HepG2 (cell line): Measurements from ENCODE around the gene CTDSP2. TPM values are rescaled to one million over a fixed set of nuclear protein-coding genes. Genes with fewer than 3 reads are reported as not detected.
A peak's percentile ranks its signal among the peaks of the same experiment; 100 is the strongest.

ENCODE experiments used
- CENPT ChIP-seq: sonication (generic); formaldehyde crosslinking; IDR thresholded peaks from 2 replicates; pipeline ENCODE4 v1.8.0; 2022; ENCODE audit warnings: low read depth, mild to moderate bottlenecking, moderate library complexity, missing genetic modification reagents
- JUNB ChIP-seq: sonication (generic); formaldehyde crosslinking; IDR thresholded peaks from 2 replicates; pipeline ENCODE4 v1.8.0; 2022; ENCODE audit warnings: missing genetic modification reagents, mild to moderate bottlenecking, borderline replicate concordance
- ZNF337 ChIP-seq: sonication (generic); formaldehyde crosslinking; IDR thresholded peaks from 2 replicates; pipeline ENCODE4 v1.5.1; 2020; ENCODE audit warnings: missing genetic modification reagents, low read depth, mild to moderate bottlenecking, borderline replicate concordance
- ZNF674 ChIP-seq: sonication (generic); formaldehyde crosslinking; IDR thresholded peaks from 2 replicates; pipeline ENCODE4 v1.5.0; 2020; ENCODE audit warnings: low read depth, mild to moderate bottlenecking, missing genetic modification reagents
- ZNF678 ChIP-seq: sonication (generic); formaldehyde crosslinking; IDR thresholded peaks from 2 replicates; pipeline ENCODE4 v1.4.0; 2020; ENCODE audit warnings: mild to moderate bottlenecking, missing genetic modification reagents
- ZNF720 ChIP-seq: sonication (generic); formaldehyde crosslinking; IDR thresholded peaks from 2 replicates; pipeline ENCODE4 v1.4.0; 2020; ENCODE audit warnings: missing genetic modification reagents
- polyA plus RNA-seq, 8 experiments: library from polyadenylated mRNA; depleted of rRNA in 3 of 8; stranded (reverse) in 7 of 8; unstranded in 1 of 8; fragments of >200 nt; fragmentation: Illumina TruSeq in 4 of 8; extraction: Trizol in 4 of 8; gene quantifications; 2 replicates each; pipeline versions ENCODE4 v1.2.1 to v1.2.3, GENCODE V29; 2011 to 2016; ENCODE audit warnings: low read depth in 4 of 8, missing spikeins in 1 of 8, mixed read lengths in 1 of 8; ENCODE audit not compliant: insufficient read depth in 1 of 8
- total RNA-seq, 5 experiments: library from RNA; depleted of rRNA; stranded (reverse); fragments of >200 nt; fragmentation: Illumina TruSeq; extraction: Trizol; gene quantifications; 2 replicates each; pipeline ENCODE4 v1.2.3, GENCODE V29; 2016; ENCODE audit warnings: low read depth in 1 of 5
- TF ChIP-seq, protein P1 (sequence below): sonication (generic); formaldehyde crosslinking; IDR thresholded peaks from 2 replicates; pipeline ENCODE4 v1.4.0; 2020; ENCODE audit warnings: missing genetic modification reagents, borderline replicate concordance
- TF ChIP-seq, protein P2 (sequence below): sonication (generic); formaldehyde crosslinking; IDR thresholded peaks from 2 replicates; pipeline ENCODE4 v1.8.1; 2023; ENCODE audit warnings: mild to moderate bottlenecking, missing genetic modification reagents
- TF ChIP-seq, protein P3 (sequence below): sonication (generic); formaldehyde crosslinking; IDR thresholded peaks from 2 replicates; pipeline ENCODE4 v1.4.0; 2020; ENCODE audit warnings: missing genetic modification reagents
- TF ChIP-seq, protein P4 (sequence below): sonication (generic); formaldehyde crosslinking; IDR thresholded peaks from 2 replicates; pipeline ENCODE4 v1.4.0; 2020; ENCODE audit warnings: missing genetic modification reagents
- TF ChIP-seq, protein P5 (sequence below): sonication (generic); formaldehyde crosslinking; conservative IDR thresholded peaks from 2 replicates; pipeline ENCODE4 v1.4.0; 2020; ENCODE audit warnings: missing genetic modification reagents

Gene CTDSP2
- total and polyA plus RNA-seq, 2 of the 13 experiments (the other 11 are each of a cell fraction or from before 2014, with no cell fraction given), result 38.1 to 82.5 TPM

DNA sequence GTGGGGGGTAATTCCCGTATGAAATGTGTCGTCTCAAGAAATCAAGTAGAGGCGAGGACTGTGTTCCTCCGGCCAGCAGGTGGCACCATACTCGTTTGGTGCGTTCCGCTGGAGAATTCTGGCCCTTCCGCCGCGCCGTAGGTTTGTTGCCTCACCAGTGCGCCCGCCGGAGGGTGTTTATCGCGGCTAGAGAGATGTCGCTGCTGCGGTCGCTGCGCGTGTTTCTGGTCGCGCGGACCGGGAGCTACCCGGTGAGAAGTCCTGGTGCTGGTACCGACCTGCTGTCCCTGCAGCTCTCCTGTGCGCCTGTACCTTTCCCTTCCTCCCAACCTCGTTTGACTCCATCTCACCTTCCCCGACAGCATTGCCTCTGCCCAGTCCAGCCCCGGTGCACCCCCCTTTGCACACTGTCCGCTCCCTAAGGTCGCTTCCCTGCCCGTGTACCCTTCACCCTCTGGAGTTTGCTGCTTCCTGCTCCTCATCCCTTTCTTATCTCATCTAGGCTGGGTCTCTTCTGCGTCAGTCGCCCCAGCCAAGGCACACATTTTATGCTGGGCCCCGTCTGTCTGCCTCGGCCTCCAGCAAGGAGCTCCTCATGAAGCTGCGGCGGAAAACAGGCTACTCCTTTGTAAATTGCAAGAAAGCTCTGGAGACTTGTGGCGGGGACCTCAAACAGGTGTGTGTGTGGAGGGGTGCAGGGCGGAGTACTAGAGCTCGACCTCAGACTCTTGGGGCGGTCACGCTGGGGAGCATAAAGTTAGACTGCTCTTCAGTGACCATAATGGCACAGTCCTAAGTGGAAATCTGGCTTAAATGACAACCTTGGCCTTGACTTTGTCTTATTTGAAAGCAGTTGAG is 63.7 kb downstream of the CTDSP2 start, which contains the start of gene TSFM (continued):
- TF ChIP-seq, protein P1, sequence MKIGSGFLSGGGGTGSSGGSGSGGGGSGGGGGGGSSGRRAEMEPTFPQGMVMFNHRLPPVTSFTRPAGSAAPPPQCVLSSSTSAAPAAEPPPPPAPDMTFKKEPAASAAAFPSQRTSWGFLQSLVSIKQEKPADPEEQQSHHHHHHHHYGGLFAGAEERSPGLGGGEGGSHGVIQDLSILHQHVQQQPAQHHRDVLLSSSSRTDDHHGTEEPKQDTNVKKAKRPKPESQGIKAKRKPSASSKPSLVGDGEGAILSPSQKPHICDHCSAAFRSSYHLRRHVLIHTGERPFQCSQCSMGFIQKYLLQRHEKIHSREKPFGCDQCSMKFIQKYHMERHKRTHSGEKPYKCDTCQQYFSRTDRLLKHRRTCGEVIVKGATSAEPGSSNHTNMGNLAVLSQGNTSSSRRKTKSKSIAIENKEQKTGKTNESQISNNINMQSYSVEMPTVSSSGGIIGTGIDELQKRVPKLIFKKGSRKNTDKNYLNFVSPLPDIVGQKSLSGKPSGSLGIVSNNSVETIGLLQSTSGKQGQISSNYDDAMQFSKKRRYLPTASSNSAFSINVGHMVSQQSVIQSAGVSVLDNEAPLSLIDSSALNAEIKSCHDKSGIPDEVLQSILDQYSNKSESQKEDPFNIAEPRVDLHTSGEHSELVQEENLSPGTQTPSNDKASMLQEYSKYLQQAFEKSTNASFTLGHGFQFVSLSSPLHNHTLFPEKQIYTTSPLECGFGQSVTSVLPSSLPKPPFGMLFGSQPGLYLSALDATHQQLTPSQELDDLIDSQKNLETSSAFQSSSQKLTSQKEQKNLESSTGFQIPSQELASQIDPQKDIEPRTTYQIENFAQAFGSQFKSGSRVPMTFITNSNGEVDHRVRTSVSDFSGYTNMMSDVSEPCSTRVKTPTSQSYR (CRISPR knock-in tag), result peak; percentile 14; the same call in 1 of the 2 replicates
- TF ChIP-seq ZNF720 (CRISPR knock-in tag), result no peak
- no peak for TF ChIP-seq CENPT (CRISPR knock-in tag)
- no peak for TF ChIP-seq ZNF674 (CRISPR knock-in tag)
- TF ChIP-seq, protein P2, sequence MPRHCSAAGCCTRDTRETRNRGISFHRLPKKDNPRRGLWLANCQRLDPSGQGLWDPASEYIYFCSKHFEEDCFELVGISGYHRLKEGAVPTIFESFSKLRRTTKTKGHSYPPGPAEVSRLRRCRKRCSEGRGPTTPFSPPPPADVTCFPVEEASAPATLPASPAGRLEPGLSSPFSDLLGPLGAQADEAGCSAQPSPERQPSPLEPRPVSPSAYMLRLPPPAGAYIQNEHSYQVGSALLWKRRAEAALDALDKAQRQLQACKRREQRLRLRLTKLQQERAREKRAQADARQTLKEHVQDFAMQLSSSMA, result 0 out of 2 replicates have a peak, but pooled peaks have one; percentile 40
- TF ChIP-seq ZNF337, result no peak
- TF ChIP-seq JUNB (CRISPR knock-in tag), result no peak
- TF ChIP-seq, protein P3, sequence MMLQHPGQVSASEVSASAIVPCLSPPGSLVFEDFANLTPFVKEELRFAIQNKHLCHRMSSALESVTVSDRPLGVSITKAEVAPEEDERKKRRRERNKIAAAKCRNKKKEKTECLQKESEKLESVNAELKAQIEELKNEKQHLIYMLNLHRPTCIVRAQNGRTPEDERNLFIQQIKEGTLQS (CRISPR knock-in tag), result peak; percentile 90
- TF ChIP-seq, protein P4, sequence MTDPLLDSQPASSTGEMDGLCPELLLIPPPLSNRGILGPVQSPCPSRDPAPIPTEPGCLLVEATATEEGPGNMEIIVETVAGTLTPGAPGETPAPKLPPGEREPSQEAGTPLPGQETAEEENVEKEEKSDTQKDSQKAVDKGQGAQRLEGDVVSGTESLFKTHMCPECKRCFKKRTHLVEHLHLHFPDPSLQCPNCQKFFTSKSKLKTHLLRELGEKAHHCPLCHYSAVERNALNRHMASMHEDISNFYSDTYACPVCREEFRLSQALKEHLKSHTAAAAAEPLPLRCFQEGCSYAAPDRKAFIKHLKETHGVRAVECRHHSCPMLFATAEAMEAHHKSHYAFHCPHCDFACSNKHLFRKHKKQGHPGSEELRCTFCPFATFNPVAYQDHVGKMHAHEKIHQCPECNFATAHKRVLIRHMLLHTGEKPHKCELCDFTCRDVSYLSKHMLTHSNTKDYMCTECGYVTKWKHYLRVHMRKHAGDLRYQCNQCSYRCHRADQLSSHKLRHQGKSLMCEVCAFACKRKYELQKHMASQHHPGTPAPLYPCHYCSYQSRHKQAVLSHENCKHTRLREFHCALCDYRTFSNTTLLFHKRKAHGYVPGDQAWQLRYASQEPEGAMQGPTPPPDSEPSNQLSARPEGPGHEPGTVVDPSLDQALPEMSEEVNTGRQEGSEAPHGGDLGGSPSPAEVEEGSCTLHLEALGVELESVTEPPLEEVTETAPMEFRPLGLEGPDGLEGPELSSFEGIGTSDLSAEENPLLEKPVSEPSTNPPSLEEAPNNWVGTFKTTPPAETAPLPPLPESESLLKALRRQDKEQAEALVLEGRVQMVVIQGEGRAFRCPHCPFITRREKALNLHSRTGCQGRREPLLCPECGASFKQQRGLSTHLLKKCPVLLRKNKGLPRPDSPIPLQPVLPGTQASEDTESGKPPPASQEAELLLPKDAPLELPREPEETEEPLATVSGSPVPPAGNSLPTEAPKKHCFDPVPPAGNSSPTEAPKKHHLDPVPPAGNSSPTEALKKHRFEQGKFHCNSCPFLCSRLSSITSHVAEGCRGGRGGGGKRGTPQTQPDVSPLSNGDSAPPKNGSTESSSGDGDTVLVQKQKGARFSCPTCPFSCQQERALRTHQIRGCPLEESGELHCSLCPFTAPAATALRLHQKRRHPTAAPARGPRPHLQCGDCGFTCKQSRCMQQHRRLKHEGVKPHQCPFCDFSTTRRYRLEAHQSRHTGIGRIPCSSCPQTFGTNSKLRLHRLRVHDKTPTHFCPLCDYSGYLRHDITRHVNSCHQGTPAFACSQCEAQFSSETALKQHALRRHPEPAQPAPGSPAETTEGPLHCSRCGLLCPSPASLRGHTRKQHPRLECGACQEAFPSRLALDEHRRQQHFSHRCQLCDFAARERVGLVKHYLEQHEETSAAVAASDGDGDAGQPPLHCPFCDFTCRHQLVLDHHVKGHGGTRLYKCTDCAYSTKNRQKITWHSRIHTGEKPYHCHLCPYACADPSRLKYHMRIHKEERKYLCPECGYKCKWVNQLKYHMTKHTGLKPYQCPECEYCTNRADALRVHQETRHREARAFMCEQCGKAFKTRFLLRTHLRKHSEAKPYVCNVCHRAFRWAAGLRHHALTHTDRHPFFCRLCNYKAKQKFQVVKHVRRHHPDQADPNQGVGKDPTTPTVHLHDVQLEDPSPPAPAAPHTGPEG (CRISPR knock-in tag), result no peak
- TF ChIP-seq, protein P5, sequence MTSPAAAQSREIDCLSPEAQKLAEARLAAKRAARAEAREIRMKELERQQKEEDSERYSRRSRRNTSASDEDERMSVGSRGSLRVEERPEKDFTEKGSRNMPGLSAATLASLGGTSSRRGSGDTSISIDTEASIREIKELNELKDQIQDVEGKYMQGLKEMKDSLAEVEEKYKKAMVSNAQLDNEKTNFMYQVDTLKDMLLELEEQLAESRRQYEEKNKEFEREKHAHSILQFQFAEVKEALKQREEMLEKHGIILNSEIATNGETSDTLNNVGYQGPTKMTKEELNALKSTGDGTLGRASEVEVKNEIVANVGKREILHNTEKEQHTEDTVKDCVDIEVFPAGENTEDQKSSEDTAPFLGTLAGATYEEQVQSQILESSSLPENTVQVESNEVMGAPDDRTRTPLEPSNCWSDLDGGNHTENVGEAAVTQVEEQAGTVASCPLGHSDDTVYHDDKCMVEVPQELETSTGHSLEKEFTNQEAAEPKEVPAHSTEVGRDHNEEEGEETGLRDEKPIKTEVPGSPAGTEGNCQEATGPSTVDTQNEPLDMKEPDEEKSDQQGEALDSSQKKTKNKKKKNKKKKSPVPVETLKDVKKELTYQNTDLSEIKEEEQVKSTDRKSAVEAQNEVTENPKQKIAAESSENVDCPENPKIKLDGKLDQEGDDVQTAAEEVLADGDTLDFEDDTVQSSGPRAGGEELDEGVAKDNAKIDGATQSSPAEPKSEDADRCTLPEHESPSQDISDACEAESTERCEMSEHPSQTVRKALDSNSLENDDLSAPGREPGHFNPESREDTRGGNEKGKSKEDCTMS, result no peak
- TF ChIP-seq ZNF678 (CRISPR knock-in tag), result 0 out of 2 replicates have a peak, but pooled peaks have one; percentile 48
